NCI-H146 treated with DMSO at 0.1 percent for 48 hours (cell line): Measurements from ENCODE around the gene RPL32.
"Not testable (repeated sequence)": the region's sequence is repeated elsewhere in the genome, so short reads cannot be mapped to it uniquely, and the experiment has no call there.

Experiments
- DNase-seq: peaks from one replicate; lab custom pipeline; 2025; ENCODE audit not compliant: unreplicated experiment; lab: John Stamatoyannopoulos, UW

RPL32 gene

GRCh38 chr3:12810013-12810780 is 31.2 kb downstream of the RPL32 start:
- DNase-seq, result peak; percentile 58

GRCh38 chr3:12809435-12809834 is 31.9 kb downstream of the RPL32 start:
- DNase-seq, result no peak

GRCh38 chr3:12809001-12809400 is 32.4 kb downstream of the RPL32 start:
- DNase-seq, result no peak

- no peak for DNase-seq
These were observed 32.8 kb downstream of the RPL32 start for GRCh38 chr3:12808587-12808986.

- no peak for DNase-seq
These were observed 33.6 kb downstream of the RPL32 start for GRCh38 chr3:12807601-12808359.

- no peak for DNase-seq
These were observed 34.3 kb downstream of the RPL32 start for GRCh38 chr3:12807066-12807465.

- DNase-seq, result no peak
These were observed 38.0 kb downstream of the RPL32 start for GRCh38 chr3:12803371-12803770.

GRCh38 chr3:12799525-12800440 is 41.6 kb downstream of the RPL32 start:
- no peak for DNase-seq

- DNase-seq, result no peak
These were observed 42.7 kb downstream of the RPL32 start for GRCh38 chr3:12798559-12799179.

- no peak for DNase-seq
These were observed 43.3 kb downstream of the RPL32 start for GRCh38 chr3:12797892-12798558.

- DNase-seq, result no peak
These were observed 44.1 kb downstream of the RPL32 start for GRCh38 chr3:12797124-12797891.

- DNase-seq, result peak; percentile 11
These were observed 44.9 kb downstream of the RPL32 start, which contains the start of gene CAND2 for GRCh38 chr3:12796171-12797123. Gene CAND2 (plus strand): TSS chr3:12796680. CDS start chr3:12796721, 41 bp downstream.

GRCh38 chr3:12793701-12794100 is 47.7 kb downstream of the RPL32 start:
- no peak for DNase-seq

- no peak for DNase-seq
These were observed 49.9 kb downstream of the RPL32 start for GRCh38 chr3:12791430-12791829.

- not testable (repeated sequence) for DNase-seq
These were observed 53.2 kb downstream of the RPL32 start for GRCh38 chr3:12787967-12788690.

- DNase-seq, result peak; percentile 9
These were observed 54.0 kb downstream of the RPL32 start for GRCh38 chr3:12787346-12787745.

- no peak for DNase-seq
These were observed 56.3 kb downstream of the RPL32 start for GRCh38 chr3:12785096-12785495.
